HCT116 (cell line): ENCODE data around the gene NFASC.

Experiments
- CTCF ChIP-seq, 3 experiments: fragments of 200-600 bp in 1 of 3; sonication (generic) in 1 of 3; IDR thresholded peaks in 2 of 3; conservative IDR thresholded peaks in 1 of 3; 2 replicates each; pipeline ENCODE4 v1.5.1; 2012 to 2017; ENCODE audit warnings: low read depth in 2 of 3, low read length in 2 of 3, antibody characterized with exemption in 1 of 3, borderline replicate concordance in 1 of 3, control low read depth in 1 of 3, mild to moderate bottlenecking in 1 of 3, mixed read lengths in 1 of 3, mixed run types in 1 of 3, moderate library complexity in 1 of 3; ENCODE audit not compliant: insufficient read depth in 1 of 3
- EZH2phosphoT487 ChIP-seq: fragments of 200-600 bp; IDR thresholded peaks from 2 replicates; pipeline ENCODE4 v1.6.1; 2018; ENCODE audit warnings: antibody characterized with exemption, borderline replicate concordance
- MAX ChIP-seq: IDR thresholded peaks from 2 replicates; pipeline ENCODE4 v1.6.1; 2012
- POLR2A ChIP-seq: IDR thresholded peaks from 2 replicates; pipeline ENCODE4 v1.7.0; 2011; ENCODE audit warnings: borderline replicate concordance; ENCODE audit not compliant: insufficient read depth, insufficient read length; ENCODE audit errors: extremely low read depth
- POLR2AphosphoS5 ChIP-seq: IDR thresholded peaks from 2 replicates; pipeline ENCODE4 v1.6.1; 2011; ENCODE audit warnings: mild to moderate bottlenecking, low read depth, low read length, moderate library complexity
- RAD21 ChIP-seq: IDR thresholded peaks from 2 replicates; pipeline ENCODE4 v1.6.1; 2012; ENCODE audit warnings: low read depth, mild to moderate bottlenecking
- ZNF274 ChIP-seq: fragments of 200-500 bp; sonication (Bioruptor generic); IDR thresholded peaks from 2 replicates; pipeline ENCODE4 v1.6.1; 2014; ENCODE audit warnings: mild to moderate bottlenecking, low read depth, low read length, inconsistent platforms

GRCh38 chr1:205038132-205038786, 167.6 kb downstream of the NFASC start:
- TF ChIP-seq POLR2AphosphoS5 (no peak), CTCF (IDR thresholded peaks at IDR 0.05 in 2 of 3, conservative IDR thresholded peaks at IDR 0.05 in 1 of 3; ENCODE audit: borderline replicate concordance in 1 of 3, insufficient read depth in 1 of 3, low read depth in 2 of 3, low read length in 2 of 3) (no peak), POLR2A (no peak), EZH2phosphoT487 (no peak), ZNF274 (no peak), MAX (no peak), RAD21 (no peak)
